Ectodermal cell (in vitro differentiated cells): ENCODE data around the gene PPARG.

Experiments
- H3K27ac ChIP-seq: 2 replicates; pipeline ENCODE4 v1.7.0; 2013; ENCODE audit warnings: mild to moderate bottlenecking, low read depth, low read length; ENCODE audit not compliant: insufficient read depth, poor library complexity, severe bottlenecking
- H3K27me3 ChIP-seq: 2 replicates; pipeline ENCODE4 v1.7.0; 2013; ENCODE audit warnings: mild to moderate bottlenecking, low read length; ENCODE audit not compliant: insufficient read depth, control insufficient read depth, poor library complexity, severe bottlenecking
- H3K36me3 ChIP-seq: one replicate; pipeline ENCODE4 v1.7.0; 2013; ENCODE audit warnings: low read length; ENCODE audit not compliant: control insufficient read depth, insufficient read depth
- H3K4me1 ChIP-seq: one replicate; pipeline ENCODE4 v1.7.0; 2013; ENCODE audit warnings: low read length; ENCODE audit not compliant: control insufficient read depth, insufficient read depth
- H3K4me3 ChIP-seq: 2 replicates; pipeline ENCODE4 v1.7.0; 2013; ENCODE audit warnings: low read depth, low read length, control low read depth; ENCODE audit not compliant: insufficient read depth
- H3K9me3 ChIP-seq: 2 replicates; pipeline ENCODE4 v1.7.0; 2013; ENCODE audit warnings: mild to moderate bottlenecking, low read length, moderate library complexity; ENCODE audit not compliant: control insufficient read depth
- WGBS, 2 experiments: methylation state at CpG; one replicate each; pipeline ENCODE4 v1.1.7; 2013; ENCODE audit warnings: missing lambda C conversion rate in 2 of 2; 5-methylcytosine and 5-hydroxymethylcytosine counted together

The PPARG gene

DNA sequence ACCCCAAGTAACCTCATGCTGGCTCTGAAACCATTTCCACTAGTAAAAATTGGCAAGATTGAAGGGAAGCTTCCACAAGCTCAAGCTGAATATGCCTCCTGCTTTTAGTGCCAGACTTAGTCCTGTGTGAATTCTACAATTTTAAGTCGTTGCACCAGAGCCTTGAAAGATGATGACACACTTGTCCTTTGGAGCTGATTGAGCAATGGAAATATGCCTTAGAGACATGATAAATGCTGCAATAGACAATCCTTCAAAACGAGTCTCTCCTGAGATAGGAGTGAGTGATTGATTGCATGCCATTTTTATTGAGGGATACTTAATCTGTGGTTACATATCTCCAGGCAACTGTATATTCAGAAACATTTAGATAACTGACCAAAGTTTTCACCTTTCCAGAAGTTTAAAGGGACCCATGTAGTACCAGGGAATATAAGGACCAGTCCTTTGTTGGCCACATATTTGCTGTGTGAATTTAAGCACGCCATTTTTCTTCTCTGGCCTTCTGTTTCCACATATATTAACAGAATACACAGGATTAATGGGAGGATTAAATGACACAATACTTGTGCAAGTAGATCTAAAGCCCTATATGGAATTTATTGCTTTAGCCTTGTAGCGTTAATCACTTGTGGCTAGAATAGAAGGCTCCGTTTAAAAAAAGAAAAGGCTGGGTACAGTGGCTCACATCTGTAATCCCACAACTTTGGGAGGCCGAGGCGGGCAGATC, 65.1 kb downstream of the PPARG start:
- Histone ChIP-seq H3K4me1 (no peaks in the 10 kb centered on the region), H3K36me3 (no peaks in the 10 kb centered on the region), H3K27me3 (no peaks in the 10 kb centered on the region), H3K27ac (no peak overlapping the region), H3K4me3 (no peak overlapping the region), H3K9me3 (no peaks in the 10 kb centered on the region)
- WGBS, 2 experiments, result 87 to 92% methylated on average over 6 to 7 of the region's 7 CpGs

DNA sequence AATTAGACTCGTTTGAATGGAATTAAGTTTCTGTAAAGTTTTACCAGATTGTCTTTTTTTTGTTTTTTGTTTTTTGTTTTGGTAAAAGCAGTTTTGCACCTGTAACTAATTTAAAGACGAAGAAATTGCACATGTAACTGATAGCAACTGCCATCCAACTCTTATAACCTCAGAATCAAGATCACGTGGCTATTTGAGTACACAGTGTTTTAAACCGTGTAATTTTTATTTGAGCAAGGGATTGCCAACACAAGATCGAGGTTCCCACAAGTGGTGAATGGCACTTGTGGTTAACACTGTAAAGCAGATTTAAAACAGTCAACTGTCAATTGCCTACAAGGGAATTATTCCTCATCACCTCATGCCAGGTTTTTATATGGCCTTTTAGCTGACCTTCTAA, 67.3 kb downstream of the PPARG start:
- H3K4me3 ChIP-seq, result no peak overlapping the region
- WGBS, 2 experiments, result 94 to 95% methylated on average over 5 of the region's 5 CpGs
- no peak overlapping the region for H3K27ac ChIP-seq
- H3K4me1 ChIP-seq, result no peaks in the 10 kb centered on the region
- H3K36me3 ChIP-seq, result no peaks in the 10 kb centered on the region
- H3K9me3 ChIP-seq, result no peaks in the 10 kb centered on the region
- H3K27me3 ChIP-seq, result no peaks in the 10 kb centered on the region

DNA sequence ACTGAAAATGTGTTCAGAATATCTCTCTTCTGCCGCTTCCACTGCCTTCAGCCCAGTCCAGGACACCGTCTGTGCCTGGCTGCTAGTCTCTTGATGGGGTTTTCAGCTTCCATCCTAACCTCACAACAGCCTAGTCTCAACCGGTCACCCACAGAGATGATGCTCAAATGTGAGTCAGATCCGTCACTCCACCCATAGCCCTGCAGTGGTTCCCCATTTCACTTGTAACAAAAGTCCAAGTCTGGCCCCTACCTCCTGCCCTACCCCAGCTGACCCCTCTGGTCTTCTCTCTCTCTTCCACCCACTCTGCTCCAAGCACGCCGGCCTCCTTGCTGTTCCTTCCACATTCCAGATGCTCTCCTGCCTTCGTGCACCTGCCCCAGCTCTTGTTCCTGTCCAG, 68.1 kb downstream of the PPARG start:
- no peaks in the 10 kb centered on the region for H3K9me3 ChIP-seq
- 91 to 92% methylated on average over 7 of the region's 7 CpGs for WGBS, 2 experiments
- no peaks in the 10 kb centered on the region for H3K4me1 ChIP-seq

DNA sequence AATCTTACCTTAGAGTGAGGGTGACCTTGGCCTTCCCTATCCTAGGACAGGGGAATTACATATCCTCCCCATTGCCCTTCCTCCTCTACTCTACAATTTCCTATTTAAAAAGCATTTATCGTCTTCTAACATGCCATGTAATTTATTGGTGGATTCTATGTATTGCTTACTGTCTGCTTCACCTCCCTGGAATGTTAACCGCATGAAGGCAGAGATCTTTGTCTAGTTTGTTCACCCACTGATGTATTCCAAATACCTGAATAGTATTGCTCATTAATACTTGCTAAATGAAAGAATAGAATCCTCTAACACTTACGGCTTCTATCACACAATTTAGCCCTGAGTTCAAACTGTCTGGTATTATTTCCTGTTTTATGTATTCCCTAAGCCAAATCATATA, 68.6 kb downstream of the PPARG start:
- Histone ChIP-seq H3K36me3 (no peaks in the 10 kb centered on the region), H3K4me1 (no peaks in the 10 kb centered on the region), H3K4me3 (no peak overlapping the region), H3K9me3 (no peaks in the 10 kb centered on the region), H3K27me3 (no peaks in the 10 kb centered on the region), H3K27ac (no peak overlapping the region)
- WGBS, 2 experiments, result 98 to 100% methylated on average over 1 to 3 of the region's 3 CpGs

More for the DNA sequence above, 68.1 kb downstream of the PPARG start:
- no peaks in the 10 kb centered on the region for H3K36me3 ChIP-seq
- no peak overlapping the region for H3K27ac ChIP-seq
- H3K4me3 ChIP-seq, result no peak overlapping the region
- no peaks in the 10 kb centered on the region for H3K27me3 ChIP-seq

DNA sequence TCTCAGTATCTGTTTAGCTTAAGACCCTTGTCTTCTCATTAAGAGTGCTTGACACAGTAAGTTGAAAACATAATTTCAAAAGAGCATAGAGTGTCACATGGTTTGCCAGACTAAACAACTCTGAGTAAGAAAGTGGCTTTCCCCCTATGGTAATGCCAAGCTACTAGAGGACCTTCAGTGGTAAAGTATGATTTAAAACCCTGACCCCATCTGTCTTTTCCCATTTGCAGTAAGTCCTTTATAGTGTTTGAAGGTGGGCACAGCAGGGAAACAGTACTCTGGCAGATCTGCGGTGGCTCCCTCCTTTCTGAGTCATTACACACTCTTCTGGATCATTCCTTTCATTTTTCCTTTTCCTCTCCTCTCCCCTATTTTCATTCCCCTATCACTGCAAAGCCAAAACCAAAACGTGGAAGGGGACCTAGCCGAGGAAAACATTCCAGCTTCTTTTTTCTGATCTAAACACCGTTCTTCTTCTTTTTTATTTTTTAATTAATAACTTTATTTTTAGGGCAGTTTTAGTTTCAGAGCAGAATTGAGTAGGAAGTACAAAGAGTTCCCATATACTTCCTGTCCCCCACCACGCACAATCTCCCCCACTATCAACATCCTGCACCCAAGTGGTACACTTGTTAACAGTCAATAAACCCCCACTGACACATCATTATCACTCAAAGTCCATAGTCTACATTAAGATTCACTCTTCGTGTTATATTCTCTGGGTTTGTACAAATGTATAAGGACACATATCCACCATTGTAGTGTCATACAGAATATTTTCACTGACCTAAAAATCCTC, 74.7 kb downstream of the PPARG start:
- 60 to 73% methylated on average over 5 of the region's 6 CpGs for WGBS, 2 experiments
- Histone ChIP-seq H3K36me3 (no peaks in the 10 kb centered on the region), H3K4me1 (no peaks in the 10 kb centered on the region)

DNA sequence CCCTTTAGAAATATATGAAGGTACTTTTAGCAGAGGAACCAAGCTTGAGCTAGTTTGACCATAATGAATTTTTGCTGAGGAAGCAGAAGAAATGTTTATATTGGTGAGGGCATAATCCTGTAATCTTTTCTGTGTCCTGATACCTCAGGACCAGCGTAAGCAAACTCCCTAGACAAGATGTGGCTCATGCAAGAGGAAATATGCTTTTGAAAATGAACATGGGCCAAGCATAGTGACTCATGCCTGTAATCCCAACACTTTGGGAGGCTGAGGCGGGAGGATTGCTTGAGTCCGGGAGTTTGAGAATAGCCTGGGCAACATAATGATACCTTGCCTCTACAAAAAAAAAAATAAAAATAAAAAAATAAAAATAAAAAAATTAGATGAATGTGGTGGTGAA, 78.5 kb downstream of the PPARG start:
- H3K4me1 ChIP-seq, result no peaks in the 10 kb centered on the region
- no peaks in the 10 kb centered on the region for H3K9me3 ChIP-seq
- H3K27me3 ChIP-seq, result no peaks in the 10 kb centered on the region
- no peaks in the 10 kb centered on the region for H3K36me3 ChIP-seq
- no peak overlapping the region for H3K27ac ChIP-seq
- no peak overlapping the region for H3K4me3 ChIP-seq
- WGBS, 2 experiments, result 84 to 93% methylated on average over 2 of the region's 3 CpGs

More for the DNA sequence above, 74.7 kb downstream of the PPARG start:
- Histone ChIP-seq H3K9me3 (no peaks in the 10 kb centered on the region), H3K4me3 (no peak overlapping the region), H3K27me3 (no peaks in the 10 kb centered on the region), H3K27ac (no peak overlapping the region)

DNA sequence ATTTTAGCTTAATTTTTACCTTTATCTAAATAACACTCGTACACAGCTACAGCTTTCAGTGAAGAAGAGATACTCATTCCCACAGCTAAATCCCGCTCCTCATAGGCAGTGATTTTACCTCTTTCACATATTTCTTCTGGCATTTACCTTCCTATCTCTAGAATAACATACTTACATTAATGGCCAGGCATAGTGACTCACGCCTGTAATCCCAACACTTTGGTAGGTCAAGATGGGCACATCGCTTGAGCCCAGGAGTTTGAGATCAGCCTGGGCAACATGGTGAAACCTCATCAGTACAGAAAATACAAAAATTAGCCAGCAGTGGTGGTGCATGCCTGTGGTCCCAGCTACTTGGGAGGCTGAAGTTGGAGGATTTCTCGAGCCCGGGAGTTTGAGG, 80.2 kb downstream of the PPARG start:
- Histone ChIP-seq H3K36me3 (no peaks in the 10 kb centered on the region), H3K4me1 (no peaks in the 10 kb centered on the region), H3K4me3 (no peak overlapping the region), H3K27ac (no peak overlapping the region), H3K27me3 (no peaks in the 10 kb centered on the region), H3K9me3 (no peaks in the 10 kb centered on the region)
- WGBS, 2 experiments, result 90 to 94% methylated on average over 6 of the region's 6 CpGs

DNA sequence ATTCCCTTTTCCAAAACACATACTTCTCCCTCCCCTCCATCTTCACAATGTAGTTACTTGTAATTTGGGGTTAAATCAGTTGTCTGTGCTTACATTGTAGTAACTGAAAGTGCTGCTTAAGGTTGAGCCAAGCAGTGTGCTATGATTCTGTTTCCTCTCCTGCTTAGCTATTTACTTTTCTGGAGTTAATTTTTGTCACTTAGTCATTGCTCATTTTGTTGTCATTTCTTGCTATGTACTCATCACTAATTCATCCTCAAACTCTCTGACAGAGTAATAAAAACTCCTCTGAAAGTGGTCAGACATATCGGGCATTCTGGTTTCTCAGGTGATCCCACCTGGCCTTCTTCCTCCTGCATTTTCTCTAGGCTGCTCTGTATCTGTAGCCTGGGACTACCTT, 80.7 kb downstream of the PPARG start:
- Histone ChIP-seq H3K9me3 (no peaks in the 10 kb centered on the region), H3K27me3 (no peaks in the 10 kb centered on the region), H3K4me3 (no peak overlapping the region), H3K4me1 (no peaks in the 10 kb centered on the region), H3K36me3 (no peaks in the 10 kb centered on the region), H3K27ac (no peak overlapping the region)
- WGBS, 2 experiments, result 94% methylated on average over 1 of the region's 1 CpG

DNA sequence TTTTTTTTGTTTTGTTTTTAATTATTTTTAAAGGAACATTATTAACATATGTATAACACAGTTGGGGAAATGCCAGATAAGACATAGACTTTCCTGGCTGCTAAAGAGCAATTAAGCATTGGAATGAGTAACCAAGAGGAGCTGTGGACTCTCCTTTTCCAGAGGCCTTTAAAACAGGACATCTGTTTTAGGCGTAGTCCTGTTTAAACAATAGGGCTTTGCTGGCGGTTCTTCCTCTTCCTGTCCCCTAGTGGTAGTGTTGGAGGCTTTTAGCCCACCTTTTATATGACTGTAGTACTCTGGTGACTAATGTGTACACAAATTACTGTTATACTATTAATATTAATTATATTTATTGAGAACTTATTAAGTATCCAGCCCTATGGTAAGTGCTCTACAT, 81.9 kb downstream of the PPARG start:
- no peaks in the 10 kb centered on the region for H3K9me3 ChIP-seq
- no peaks in the 10 kb centered on the region for H3K36me3 ChIP-seq
- H3K4me3 ChIP-seq, result no peak overlapping the region
- H3K27ac ChIP-seq, result no peak overlapping the region
- no peaks in the 10 kb centered on the region for H3K4me1 ChIP-seq
- WGBS, 2 experiments, result 65 to 75% methylated on average over 2 of the region's 2 CpGs
- H3K27me3 ChIP-seq, result no peaks in the 10 kb centered on the region

DNA sequence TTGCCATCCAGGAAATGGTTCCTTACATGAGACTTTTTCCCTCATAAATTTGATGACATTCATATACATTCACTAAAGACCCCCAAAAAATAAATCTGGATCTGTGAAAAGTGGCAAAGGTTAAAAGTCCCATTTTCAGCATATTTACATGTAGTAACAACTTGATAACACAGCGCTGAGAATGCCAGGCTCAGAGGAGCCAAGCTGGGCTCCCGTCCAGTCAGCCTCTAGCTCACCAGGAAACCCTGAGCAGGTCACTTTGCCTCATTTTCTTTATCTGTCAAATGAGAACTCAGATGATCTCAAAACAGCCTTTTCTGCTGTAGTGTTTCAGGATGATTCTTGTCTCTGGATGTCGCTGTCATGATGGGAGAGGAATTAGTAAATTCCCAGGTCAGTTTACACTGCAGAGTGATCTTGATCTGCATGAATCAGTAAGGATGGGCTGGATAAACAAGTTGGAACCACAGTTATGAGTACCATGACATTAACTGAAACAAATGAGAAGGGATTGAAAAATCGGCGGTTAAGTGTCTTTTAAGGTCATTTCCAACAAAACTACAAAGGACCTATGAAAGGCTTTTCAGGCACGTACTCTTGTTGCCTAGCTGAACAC, 82.8 kb downstream of the PPARG start:
- no peak overlapping the region for H3K27ac ChIP-seq
- H3K4me1 ChIP-seq, result no peaks in the 10 kb centered on the region
- 92 to 94% methylated on average over 6 of the region's 6 CpGs for WGBS, 2 experiments

More for the DNA sequence above, 82.8 kb downstream of the PPARG start:
- Histone ChIP-seq H3K27me3 (no peaks in the 10 kb centered on the region), H3K36me3 (no peaks in the 10 kb centered on the region), H3K9me3 (no peaks in the 10 kb centered on the region), H3K4me3 (no peak overlapping the region)
